ENCODE measurements around the gene TPM4.

GRCh38 chr19:16068696-16069259, 7.5 kb upstream of the TPM4 start:
- TF ChIP-seq TAF1 (IDR thresholded peaks at IDR 0.05; ENCODE audit: borderline replicate concordance, insufficient read depth, low read length), result no peak
- TF ChIP-seq REST (IDR thresholded peaks at IDR 0.05; ENCODE audit: insufficient read depth in 1 of 2, low read depth in 2 of 2, low read length in 2 of 2), result no peak
- no peak for TF ChIP-seq POLR2AphosphoS5 (IDR thresholded peaks at IDR 0.05; ENCODE audit: low read depth, low read length)
- TF ChIP-seq SIN3A (IDR thresholded peaks at IDR 0.05; ENCODE audit: borderline replicate concordance, insufficient read depth, low read length), result no peak

Data from PFSK-1 (cell line).